HG03432 (cell line): Measurements from ENCODE around the gene MIPEP.
"Not testable (repeated sequence)": the region's sequence is repeated elsewhere in the genome, so short reads cannot be mapped to it uniquely, and the experiment has no call there.

ENCODE experiments used
- ATAC-seq: cut with Tn5 transposase; IDR thresholded peaks from one replicate; pipeline ENCODE4 v1.9.1; 2021; ENCODE audit warnings: mild to moderate bottlenecking, moderate library complexity; ENCODE audit not compliant: unreplicated experiment

Gene MIPEP

GRCh38 chr13:23888658-23889614, at the start of gene MIPEP:
TSS of gene MIPEP (minus strand) at chr13:23889400. CDS start at chr13:23889320, 80 bp downstream.
- peak; percentile 96 for ATAC-seq

DNA sequence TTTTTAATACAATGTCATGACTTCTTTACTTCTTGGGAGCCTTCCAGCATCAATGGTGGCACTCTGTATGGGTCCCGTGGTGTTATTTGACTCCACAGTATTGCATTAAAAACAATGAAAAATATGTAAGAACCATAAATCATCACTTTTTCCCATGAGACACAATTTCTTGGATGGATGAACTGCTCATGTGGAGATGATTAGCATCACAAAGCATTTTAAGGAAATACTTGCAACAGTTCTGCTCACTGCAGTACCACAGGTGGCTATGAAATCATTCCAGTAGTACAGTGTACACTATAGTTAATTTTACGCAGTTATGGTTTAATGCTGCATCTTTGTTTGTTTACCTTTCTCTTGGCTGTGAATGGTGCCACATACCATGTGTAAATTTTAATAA, 45.3 kb upstream of the MIPEP start:
- no peak for ATAC-seq

DNA sequence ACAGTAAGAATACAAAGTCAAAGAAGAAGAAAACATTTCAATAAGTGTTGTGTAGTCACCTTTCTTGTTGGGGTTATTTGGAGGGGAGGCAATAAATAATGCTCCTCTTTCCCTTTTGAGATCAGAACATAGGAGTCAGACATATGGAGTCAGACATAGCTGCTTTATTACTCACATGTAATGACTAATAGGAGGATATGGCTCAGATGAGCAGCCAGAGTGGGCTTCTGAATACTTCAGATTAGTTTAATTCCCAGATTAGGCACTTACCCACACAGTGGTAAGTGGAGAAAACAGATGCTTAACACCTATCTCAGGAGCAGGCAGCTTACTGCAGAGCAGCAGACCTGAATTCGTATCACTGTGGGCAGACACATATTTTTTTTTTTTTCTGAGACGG, 39.8 kb upstream of the MIPEP start:
- no peak for ATAC-seq

DNA sequence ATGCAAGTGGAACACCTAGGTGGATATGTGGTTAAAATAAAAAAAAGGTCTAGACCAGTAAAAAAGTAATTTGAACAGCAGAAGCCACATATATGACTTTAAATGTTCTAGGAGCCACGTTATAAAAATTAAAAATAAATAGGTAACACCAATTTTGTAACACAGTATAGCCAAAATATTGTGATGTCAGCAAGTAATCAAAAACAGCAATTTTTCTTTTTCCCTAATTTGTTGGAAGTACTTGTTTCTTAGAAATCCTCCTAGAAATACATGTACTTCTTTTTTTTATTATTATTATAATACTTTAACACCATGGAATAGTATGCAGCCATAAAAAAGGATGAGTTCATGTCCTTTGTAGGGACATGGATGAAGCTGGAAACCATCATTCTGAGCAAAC, 33.8 kb upstream of the MIPEP start:
- no peak for ATAC-seq

DNA sequence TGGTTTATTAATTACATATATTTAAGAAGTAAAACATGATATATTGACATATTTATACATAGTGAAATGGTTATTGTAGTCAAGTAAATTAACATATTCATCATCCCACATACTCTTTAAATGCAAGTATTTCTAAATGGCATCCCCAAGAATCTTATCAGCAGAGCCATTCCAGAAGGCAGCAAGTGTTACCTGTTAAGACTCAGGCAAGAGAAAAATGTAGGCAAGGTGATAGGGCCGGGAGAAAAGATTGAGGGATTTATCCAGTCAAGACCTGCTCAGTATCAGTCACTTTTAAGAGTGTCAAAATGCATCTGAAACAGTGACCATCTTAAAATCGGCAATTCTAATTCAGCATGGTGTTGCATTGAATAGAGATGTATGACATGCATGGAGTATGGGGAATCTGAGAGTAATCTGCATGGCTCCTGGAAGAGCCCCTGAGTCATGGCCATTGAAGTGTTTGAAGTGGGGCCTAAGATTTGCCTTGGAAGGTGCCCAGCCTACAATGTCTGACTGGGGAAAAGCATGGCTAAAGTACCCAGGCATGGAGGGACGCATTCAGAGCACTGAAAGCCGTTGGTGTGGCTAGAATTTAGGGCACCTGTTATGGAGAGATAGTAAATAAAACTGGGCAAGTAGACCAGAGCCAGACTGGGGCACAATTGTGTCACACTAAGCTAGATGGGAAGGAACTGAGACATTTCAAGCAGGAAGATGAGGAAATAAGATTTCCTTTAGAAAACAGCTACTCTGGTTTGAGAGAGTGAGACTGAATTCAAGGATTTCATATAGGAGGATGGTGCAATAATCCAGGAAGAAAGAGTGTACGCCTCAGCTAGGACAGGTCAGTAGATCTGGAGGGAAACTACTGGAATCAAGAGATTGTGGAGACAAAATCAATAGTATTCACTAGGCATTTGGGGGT, 33.1 kb upstream of the MIPEP start:
- ATAC-seq: no peak

DNA sequence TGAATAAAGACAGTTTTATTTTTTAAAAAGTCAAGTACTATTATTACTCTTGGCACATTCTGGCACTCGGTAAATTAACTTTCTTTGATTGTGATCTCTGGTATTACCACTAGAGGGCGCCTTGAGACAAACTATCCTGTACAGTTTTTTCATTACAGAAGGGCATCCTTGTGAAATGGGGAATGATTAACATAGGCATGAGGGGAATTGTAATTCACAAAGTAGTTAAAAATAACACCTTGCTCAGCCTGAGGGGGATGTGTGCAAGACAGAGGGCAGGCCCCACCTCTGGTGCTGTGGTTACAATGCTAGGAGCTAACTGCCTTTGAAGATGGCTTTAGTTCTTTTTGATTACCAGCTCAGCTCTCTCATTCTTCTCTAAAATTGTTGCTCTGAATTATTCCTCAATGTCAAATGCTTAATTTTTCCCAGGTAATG, 32.3 kb upstream of the MIPEP start:
- no peak for ATAC-seq

DNA sequence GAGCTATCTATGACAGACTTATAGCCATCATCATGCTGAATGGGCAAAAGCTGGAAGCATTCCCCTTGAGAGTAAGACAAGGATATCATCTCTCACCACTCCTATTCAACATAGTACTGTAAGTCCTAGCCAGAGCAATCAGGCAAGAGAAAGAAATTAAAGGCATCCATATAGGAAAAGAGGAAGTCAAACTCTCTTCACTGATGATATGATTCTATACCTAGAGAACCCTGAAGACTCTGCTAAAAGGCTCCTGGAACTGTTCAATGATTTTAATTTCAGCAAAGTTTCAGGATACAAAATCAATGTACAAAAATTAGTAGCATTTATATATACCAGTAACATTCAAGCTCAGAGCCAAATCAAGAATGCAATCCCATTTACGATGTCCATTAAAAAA, 29.8 kb upstream of the MIPEP start:
- ATAC-seq: no peak

DNA sequence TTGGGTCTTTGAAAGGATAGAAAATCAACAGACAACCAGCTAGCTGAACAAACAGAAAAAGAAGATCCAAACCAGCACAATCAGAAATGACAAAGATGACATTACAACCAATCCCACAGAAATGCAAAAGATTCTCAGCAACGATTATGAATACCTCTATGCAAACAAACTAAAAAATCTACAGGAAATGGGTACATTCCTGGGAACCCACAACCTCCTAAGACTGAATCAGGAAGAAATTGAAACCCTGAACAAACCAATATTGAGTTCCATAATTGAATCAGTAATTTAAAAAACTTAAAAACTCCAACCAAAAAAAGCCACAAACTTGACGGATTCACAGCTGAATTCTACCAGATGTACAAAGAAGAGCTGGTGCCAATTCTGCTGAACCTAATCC, 29.0 kb upstream of the MIPEP start:
- ATAC-seq: no peak

GRCh38 chr13:23915308-23915707, 26.1 kb upstream of the MIPEP start:
- no peak for ATAC-seq

- no peak for ATAC-seq
These were observed 23.3 kb upstream of the MIPEP start for GRCh38 chr13:23912469-23912868.

DNA sequence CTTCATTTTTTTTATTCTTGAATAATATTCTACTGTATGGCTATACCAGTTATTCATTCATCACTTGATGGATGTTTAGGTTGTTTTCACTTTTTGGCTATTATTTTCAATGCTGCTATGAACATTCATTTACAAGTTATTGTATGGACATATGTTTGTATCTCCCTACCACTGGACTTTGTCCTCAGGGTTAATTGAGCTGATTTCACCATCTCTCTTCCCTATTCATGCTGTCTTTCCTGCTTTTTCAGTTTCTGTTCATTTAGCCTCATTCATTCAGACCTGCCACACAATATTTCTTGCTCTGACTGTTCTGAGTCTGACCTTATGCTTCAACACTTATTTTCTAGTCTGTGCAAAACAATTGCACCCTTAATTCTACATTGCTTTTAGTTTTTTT, 20.4 kb upstream of the MIPEP start:
- no peak for ATAC-seq

DNA sequence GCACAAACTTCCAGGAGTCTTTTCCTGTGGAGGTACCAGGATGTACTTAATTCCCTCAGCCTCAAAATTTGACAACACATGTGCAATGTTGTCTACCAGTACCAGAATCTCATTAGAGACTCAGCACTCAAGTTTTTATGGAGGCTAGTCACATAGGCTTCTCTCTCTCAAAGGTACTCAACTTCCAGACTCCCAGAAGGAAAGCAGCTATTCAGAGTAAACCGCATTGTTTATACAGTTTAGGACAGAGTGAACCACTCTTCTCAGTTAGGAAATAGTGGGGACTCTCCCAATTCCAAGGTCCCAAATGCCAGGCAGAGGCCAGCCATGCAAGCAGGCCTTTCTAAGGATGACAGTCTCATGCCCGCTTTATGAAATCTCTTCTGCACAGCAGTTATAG, 16.6 kb upstream of the MIPEP start:
- no peak for ATAC-seq

DNA sequence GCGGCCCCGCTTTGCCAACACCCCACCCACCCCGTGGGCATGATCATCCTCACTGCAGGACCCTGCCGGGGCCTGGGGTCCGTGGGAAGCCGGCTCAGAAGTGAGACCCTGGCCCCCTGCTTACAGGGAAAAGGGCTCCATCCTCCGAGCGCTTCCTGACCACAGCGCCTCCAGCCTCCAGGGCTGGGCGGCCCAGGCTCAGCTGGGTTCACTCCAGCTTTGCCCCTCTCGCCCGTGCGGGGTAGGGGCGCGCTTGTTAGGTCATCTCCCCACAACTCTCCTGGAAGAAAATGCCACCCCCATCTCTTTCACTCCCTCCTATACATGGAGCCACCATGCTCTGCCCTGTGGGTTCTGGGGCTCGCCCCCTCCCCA, 14.7 kb upstream of the MIPEP start:
- no peak for ATAC-seq

DNA sequence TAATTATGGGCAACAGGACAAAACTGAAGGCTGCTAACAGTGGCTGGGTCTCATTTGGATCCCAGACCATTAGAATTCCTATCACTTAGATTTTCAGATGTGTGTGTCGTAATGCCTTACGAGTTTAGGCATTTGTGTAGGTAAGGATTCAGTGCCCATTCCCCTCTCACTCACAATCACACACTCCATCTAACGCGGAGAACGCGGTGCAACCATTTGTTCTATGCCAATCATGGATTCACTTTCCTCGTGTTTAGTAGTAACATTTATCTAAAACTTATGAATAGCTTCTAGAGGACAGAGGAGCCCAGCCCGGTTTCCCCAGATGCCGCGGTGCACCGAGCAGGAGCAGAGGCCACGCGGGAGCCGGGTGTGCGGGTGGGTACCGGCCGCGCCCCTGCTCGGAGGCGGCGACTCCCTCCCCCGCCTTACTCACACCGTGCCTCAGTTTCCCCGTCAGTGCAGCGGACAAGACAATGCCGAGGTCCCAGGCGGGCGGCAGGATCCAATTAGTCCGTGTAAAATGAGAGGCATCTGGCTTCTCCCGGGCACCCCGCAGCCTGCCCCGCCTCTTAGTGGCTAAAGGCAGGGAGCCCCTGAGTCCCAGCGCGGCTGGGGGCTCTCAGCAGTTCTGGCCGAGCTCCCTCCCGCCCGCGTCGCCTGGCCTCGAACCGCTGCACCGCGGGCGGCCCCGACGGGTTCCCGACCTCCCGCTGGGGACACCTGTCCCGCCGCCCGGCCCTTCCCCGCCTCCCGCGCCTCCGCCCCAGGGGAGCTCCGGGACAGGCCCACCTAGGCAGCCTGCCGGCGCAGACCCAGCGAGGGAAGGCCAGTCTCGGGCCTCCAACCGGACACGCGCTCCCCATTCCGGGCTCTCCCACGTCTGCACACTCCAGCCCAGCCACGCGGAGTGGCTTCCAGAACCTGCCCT, 14.0 kb upstream of the MIPEP start:
- ATAC-seq: no peak

DNA sequence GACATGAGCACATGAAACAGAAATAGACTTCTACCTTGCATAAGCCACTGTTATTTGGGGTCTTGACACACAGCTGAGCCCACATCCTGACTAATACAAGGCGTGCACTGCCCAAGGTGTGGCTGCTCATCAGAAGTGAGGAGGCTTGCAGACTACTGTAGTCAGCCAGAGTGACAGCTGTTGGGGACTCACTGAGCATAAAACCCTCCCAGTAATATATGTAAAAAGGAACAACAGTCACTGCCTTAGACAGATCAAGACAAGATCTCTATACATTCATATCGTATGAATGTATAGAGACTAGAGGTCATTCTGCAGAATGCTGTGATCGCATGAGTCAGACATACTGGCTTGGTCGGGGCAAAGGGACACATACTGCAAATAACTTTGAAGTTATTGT, 12.2 kb upstream of the MIPEP start:
- ATAC-seq: no peak

DNA sequence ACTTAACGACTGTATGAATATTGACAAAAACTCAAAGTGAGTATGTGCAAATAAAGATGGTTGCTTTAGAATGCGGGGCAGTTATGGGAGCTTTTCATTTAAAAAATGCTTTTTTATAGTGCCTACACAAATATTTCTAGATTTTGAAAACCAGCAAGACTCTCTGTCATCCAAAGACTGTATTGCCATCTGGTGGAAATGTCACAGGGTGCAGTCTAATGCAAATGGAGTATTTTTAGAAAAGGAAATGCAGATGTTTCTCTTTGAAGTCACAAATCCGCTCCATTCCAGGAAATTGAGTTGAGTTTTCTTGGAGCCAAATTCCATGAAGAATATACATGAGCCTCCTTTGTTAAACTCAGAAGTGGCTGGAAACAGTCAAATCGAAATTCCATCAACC, 10.4 kb upstream of the MIPEP start:
- no peak for ATAC-seq

DNA sequence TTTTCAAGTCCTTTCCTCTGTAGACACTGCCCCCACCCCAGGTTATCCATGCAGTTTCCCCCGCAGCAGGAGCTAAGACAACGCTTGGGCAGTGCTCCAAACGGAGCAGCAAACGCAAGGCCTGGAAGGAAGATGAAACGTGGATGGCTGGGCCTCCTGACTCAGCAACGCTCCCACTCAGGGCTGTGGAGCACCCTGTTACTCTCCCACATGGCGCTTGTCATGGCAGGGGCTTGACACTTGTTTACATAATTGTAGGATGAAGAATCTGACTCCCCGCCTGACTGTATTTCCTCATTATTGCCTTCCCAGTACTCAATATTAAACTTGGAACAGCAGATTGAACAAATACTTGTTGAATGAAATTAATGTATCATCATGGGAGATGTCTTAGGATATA, 8.9 kb upstream of the MIPEP start:
- no peak for ATAC-seq

DNA sequence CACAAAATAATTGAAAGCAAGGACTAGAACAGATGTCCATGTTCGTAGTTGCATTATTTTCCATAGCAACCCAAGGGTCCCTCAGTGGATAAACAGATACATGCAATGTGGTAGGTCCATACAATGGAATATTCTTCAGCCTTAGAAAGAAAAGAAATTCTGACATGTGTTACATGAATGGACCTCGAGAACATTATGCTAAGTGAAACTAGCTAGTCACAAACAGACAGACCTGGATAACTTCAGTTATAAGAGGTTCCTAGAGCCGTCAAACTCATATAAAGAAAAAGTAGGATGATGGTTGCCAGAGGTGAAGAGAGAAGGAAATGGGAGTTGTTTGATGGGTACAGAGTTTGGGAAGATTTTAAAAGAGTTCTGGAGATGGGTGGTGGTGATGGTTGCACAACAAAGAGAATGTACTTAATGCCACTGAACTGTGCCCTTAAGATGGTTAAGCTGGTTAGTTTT, 8.3 kb upstream of the MIPEP start, which contains the start of gene C1QTNF9B:
TSS of gene C1QTNF9B (minus strand) at position 51 of the 468 bp plus-strand sequence.
- not testable (repeated sequence) for ATAC-seq

DNA sequence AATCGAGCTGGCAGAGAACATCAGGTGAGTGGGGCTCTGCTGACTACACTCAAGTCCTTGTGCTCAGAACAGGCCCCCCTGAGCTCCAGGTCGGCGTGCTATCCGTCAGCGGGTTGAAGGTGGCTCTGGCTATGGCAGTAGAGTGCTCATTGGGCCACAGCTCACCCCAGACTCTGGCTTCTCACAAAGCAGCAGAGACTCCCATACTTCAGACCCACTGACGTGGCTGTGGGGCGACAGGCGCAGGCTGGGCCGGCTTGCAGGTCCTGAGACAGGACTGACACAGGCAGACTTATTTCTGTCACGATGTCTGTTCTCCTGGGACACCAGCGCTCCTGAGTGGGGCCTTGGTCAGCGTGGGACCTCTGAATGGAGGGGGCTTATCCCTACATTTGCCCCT, 5.5 kb upstream of the MIPEP start:
- not testable (repeated sequence) for ATAC-seq

GRCh38 chr13:23893791-23894190, 4.6 kb upstream of the MIPEP start:
- ATAC-seq: not testable (repeated sequence)
